Measurements from ENCODE around the gene DOK7.

Gene DOK7

DNA sequence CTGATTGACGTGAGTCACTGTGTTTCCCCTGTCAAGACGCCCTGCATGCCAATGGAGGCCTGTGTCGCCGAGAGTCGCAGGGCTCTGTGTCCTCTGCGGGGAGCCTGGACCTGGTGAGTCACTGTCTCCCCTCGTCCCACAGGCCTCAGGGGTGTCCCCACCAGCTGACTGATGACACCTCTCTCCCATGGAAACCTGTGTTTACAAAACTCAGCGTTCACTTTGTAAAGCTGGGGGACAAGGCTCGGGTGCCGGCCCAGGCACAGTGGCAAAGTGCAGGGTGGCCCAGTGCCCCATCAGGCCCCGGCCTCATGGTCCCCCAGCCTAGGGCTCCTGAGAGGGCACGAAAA is 42.5 kb upstream of the DOK7 start:
- no peak for TF ChIP-seq POLR2AphosphoS5 (IDR thresholded peaks at IDR 0.05; ENCODE audit: low read depth, low read length)
- TF ChIP-seq, protein P1, sequence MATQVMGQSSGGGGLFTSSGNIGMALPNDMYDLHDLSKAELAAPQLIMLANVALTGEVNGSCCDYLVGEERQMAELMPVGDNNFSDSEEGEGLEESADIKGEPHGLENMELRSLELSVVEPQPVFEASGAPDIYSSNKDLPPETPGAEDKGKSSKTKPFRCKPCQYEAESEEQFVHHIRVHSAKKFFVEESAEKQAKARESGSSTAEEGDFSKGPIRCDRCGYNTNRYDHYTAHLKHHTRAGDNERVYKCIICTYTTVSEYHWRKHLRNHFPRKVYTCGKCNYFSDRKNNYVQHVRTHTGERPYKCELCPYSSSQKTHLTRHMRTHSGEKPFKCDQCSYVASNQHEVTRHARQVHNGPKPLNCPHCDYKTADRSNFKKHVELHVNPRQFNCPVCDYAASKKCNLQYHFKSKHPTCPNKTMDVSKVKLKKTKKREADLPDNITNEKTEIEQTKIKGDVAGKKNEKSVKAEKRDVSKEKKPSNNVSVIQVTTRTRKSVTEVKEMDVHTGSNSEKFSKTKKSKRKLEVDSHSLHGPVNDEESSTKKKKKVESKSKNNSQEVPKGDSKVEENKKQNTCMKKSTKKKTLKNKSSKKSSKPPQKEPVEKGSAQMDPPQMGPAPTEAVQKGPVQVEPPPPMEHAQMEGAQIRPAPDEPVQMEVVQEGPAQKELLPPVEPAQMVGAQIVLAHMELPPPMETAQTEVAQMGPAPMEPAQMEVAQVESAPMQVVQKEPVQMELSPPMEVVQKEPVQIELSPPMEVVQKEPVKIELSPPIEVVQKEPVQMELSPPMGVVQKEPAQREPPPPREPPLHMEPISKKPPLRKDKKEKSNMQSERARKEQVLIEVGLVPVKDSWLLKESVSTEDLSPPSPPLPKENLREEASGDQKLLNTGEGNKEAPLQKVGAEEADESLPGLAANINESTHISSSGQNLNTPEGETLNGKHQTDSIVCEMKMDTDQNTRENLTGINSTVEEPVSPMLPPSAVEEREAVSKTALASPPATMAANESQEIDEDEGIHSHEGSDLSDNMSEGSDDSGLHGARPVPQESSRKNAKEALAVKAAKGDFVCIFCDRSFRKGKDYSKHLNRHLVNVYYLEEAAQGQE (IDR thresholded peaks at IDR 0.05; ENCODE audit: insufficient read depth in 1 of 2, low read depth in 2 of 2, low read length in 2 of 2) = no peak
- TF ChIP-seq TAF1 (IDR thresholded peaks at IDR 0.05; ENCODE audit: borderline replicate concordance, insufficient read depth, low read length) = no peak
- no peak for TF ChIP-seq SIN3A (IDR thresholded peaks at IDR 0.05; ENCODE audit: borderline replicate concordance, insufficient read depth, low read length)
- no peak for TF ChIP-seq FOXP2 (optimal IDR thresholded peaks at IDR 0.05; ENCODE audit: borderline replicate concordance, extremely low read depth, extremely low read length, insufficient read depth)

DNA sequence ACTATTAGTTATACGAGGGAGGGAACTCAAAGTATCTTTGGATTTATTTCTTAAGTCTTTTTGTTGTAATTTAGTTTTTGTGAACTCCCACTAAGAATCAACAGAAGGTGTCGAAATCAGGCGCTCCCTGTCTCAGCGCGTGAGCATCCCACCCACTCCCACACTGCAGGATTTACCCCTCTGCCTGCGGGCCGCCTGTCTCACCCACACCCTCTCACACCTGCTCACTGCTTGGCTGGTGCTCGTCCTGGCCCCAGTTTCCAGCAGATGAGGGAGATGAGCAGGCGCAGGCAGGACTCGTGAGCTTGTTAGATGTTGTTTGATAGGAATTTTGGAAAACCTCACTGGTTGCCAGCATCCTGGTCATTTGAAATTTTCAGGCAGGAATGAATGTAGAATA is 42.1 kb upstream of the DOK7 start:
- no peak for TF ChIP-seq POLR2AphosphoS5 (IDR thresholded peaks at IDR 0.05; ENCODE audit: low read depth, low read length)
- no peak for TF ChIP-seq TAF1 (IDR thresholded peaks at IDR 0.05; ENCODE audit: borderline replicate concordance, insufficient read depth, low read length)
- no peak for TF ChIP-seq SIN3A (IDR thresholded peaks at IDR 0.05; ENCODE audit: borderline replicate concordance, insufficient read depth, low read length)
- no peak for TF ChIP-seq FOXP2 (optimal IDR thresholded peaks at IDR 0.05; ENCODE audit: borderline replicate concordance, extremely low read depth, extremely low read length, insufficient read depth)
- TF ChIP-seq, protein P1 (IDR thresholded peaks at IDR 0.05; ENCODE audit: insufficient read depth in 1 of 2, low read depth in 2 of 2, low read length in 2 of 2) = no peak

GRCh38 chr4:3421470-3421869 is 41.6 kb upstream of the DOK7 start:
- no peak for TF ChIP-seq FOXP2 (optimal IDR thresholded peaks at IDR 0.05; ENCODE audit: borderline replicate concordance, extremely low read depth, extremely low read length, insufficient read depth)

GRCh38 chr4:3422241-3422801 is 40.8 kb upstream of the DOK7 start:
- TF ChIP-seq FOXP2 (optimal IDR thresholded peaks at IDR 0.05; ENCODE audit: borderline replicate concordance, extremely low read depth, extremely low read length, insufficient read depth) (no peak), TAF1 (IDR thresholded peaks at IDR 0.05; ENCODE audit: borderline replicate concordance, insufficient read depth, low read length) (no peak), SIN3A (IDR thresholded peaks at IDR 0.05; ENCODE audit: borderline replicate concordance, insufficient read depth, low read length) (no peak), POLR2AphosphoS5 (IDR thresholded peaks at IDR 0.05; ENCODE audit: low read depth, low read length) (no peak)
- TF ChIP-seq, protein P1 (IDR thresholded peaks at IDR 0.05; ENCODE audit: insufficient read depth in 1 of 2, low read depth in 2 of 2, low read length in 2 of 2) = no peak

GRCh38 chr4:3422808-3423297 is 40.3 kb upstream of the DOK7 start:
- TF ChIP-seq FOXP2 (optimal IDR thresholded peaks at IDR 0.05; ENCODE audit: borderline replicate concordance, extremely low read depth, extremely low read length, insufficient read depth) (no peak), POLR2AphosphoS5 (IDR thresholded peaks at IDR 0.05; ENCODE audit: low read depth, low read length) (no peak), TAF1 (IDR thresholded peaks at IDR 0.05; ENCODE audit: borderline replicate concordance, insufficient read depth, low read length) (no peak), SIN3A (IDR thresholded peaks at IDR 0.05; ENCODE audit: borderline replicate concordance, insufficient read depth, low read length) (no peak)
- TF ChIP-seq, protein P1 (IDR thresholded peaks at IDR 0.05; ENCODE audit: insufficient read depth in 1 of 2, low read depth in 2 of 2, low read length in 2 of 2) = no peak
